Measurements from ENCODE around the gene TRMT2A.
"Not testable (repeated sequence)": the region's sequence is repeated elsewhere in the genome, so short reads cannot be mapped to it uniquely, and the experiment has no call there.

Gene TRMT2A

GRCh38 chr22:20116951-20117632 lies at the start of gene TRMT2A:
Gene TRMT2A (minus strand): TSS chr22:20117226. CDS start chr22:20116906, 320 bp downstream.
- peak; percentile 98 for DNase-seq

GRCh38 chr22:20166703-20167102 lies 49.7 kb upstream of the TRMT2A start:
- DNase-seq = no peak

GRCh38 chr22:20165913-20166312 lies 48.9 kb upstream of the TRMT2A start:
- no peak for DNase-seq

- no peak for DNase-seq
These were observed 48.4 kb upstream of the TRMT2A start for GRCh38 chr22:20165421-20165820.

GRCh38 chr22:20164863-20165262 lies 47.8 kb upstream of the TRMT2A start:
- DNase-seq = no peak

- DNase-seq = no peak
These were observed 43.0 kb upstream of the TRMT2A start for GRCh38 chr22:20160041-20160440.

DNA sequence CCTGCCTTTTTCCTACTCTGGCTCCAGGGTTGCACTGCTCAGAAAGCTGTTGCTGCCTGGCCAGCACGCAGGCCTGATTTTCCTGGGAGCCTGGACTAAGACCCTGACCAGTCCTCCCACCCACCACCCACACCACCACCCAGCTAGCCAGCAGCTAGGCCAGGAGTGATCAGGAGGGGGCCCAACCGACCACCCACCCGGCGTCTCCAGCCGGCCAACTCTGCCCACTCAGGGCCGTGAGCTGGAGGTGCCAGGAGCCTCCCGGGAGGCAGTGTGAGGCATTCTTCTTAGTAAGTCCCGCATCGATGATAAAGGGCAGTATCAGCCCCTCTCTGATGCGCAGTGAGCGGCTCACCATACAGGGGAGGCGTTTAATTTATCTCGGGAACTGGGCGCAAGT lies 42.5 kb upstream of the TRMT2A start:
- DNase-seq = not testable (repeated sequence)

DNA sequence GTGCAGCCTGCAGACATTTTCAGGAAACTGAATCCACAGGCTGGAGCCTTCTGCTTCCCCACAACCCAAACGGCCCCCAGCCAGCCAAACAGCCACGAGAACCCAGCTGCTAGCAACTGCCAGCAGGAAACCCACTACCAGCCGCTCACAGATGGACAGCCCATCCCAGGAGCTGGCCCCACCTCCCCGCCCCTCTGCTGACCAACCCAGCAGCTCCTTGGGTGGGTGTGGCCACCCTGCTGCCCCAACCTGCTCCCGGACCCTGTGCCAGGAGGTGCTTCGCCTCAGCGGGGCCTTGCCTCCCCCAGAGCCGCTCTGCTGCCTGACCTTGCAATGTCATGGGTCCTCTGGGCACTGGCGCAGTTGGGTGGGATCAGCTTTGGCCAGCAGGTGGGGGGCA lies 42.0 kb upstream of the TRMT2A start:
- DNase-seq = no peak

DNA sequence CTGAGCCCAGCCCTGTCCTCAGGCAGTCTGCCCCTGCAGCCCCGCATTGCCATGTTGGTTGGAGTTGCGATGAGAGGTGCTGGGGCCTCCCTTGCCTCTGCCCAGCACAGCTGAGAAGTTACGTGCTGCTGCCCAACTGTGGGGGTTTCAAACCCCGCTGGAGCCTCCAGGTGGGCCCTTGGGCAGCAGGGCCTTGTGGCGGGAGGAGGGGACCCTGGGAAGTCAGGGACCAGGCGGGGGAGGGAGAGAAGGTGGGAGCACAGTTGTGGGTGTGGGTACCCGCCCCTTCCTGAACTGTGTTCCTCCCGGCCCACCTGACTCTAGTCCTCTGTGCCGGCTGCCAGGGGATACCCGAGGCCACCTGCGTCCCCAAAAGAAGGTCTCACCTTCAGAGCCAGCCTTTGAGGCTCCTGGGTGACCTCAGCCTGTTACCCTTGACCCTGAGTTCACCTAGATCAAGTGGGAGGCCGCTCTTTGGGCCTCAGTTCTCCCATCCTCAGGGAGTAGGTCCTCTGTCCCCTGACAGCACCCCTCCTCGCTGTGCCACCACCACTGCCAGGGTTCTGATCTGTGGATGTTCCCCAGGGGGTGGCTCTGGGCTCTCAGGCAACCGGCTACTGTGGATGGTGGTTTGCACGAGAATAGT lies 41.5 kb upstream of the TRMT2A start:
- no peak for DNase-seq

- DNase-seq = no peak
These were observed 40.6 kb upstream of the TRMT2A start for GRCh38 chr22:20157430-20158183.

DNA sequence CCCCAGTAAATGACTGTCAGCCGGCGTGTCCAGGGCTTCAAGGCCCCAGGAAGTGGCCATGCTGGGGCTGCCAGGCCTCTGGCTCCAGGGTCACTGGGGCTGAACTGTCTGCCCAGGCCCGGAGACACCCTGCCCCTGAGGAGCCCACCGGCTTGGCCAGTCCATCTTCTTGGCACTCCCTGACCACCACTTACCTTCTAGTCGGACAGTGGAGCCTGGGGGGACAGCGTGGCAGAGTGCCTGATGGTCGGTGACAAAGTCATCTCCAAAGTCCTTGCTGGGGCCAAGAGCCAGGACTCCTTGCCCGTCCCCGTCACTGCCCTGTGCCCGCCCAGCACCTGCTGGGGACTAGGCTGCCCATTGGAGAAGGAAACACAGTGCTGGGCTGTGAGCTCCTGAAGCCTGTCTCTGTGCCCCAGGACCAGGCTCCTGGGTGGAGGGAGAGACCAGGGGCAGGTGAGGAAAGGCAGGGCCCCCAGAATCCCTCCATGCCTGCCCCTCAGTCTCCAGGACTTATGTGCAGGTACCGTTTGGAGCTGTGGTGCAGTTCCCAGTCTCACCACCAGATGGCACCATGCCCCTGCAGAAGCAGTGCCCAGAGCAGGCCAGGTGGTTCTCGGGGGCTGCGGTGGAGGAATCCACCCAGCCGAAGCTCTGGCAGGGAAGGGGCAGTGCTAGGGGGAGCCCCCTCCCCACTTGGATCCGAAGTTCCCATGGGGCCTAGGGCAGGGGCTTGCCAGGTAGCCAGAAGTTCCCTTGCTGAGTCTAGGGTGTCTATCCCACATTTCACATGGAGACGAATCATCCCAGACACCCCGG lies 39.8 kb upstream of the TRMT2A start:
- peak; percentile 15 for DNase-seq

- DNase-seq = no peak
These were observed 39.0 kb upstream of the TRMT2A start for GRCh38 chr22:20156042-20156389.

DNA sequence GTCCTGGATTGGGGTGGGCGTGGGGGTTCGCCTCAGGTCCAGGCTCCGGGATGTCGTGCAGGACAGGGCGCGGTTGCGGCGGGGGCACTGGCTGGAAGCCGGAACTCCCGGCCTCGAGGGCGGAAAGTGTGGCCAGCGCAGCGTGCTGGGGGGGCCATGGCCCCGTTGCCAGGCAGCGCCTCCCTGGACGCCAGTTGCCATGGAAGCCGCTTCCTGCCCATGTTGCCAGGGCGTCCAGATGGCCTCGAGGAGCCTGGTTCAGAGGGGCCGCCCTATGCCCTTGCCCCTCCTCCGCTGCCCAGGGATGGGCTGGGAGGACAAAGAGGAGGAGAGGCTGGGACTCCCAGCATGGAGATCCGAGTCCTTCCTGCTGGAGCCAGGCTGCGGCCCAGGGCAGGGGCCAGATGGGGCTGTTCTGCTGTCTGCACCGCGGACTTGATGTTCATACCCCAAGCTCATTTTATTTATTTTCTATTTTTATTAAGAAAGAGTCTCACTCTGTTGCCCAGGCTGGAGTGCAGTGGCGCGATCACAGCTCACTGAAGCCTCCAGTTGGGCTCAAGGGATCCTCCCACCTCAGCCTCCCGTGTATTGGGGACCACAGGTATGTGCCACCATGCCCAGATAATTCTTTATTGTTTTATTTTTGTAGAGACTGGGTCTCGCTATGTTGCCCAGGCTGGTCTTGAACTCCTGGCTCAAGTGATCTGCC lies 38.5 kb upstream of the TRMT2A start:
- DNase-seq = no peak

DNA sequence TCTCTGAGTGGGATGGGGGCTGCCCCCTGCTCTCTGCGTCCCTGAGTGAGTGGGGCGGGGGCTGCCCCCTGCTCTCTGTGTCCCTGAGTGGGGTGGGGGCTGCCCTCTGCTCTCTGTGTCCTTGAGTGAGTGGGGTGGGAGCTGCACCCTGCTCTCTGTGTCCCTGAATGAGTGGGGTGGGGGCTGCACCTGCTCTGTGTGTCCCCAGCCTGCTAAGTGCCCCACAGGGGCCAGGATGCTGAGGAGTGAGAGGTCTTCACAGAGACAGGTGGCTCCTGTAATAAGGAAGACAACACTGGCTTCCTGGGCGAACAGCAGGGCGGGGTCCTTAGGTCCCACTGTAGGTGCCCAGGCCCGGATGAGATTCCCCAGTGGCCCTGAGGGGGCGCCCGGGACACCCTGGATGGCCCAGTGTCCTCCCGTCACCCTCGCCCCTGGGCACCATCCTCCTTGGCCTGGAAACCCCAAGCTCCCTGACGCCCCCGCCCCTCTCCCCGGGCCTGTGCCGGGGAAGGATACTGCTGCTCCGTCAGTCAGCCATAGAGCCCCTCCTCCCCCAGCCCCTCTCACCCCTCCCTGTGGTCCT lies 37.7 kb upstream of the TRMT2A start:
- DNase-seq = no peak

DNA sequence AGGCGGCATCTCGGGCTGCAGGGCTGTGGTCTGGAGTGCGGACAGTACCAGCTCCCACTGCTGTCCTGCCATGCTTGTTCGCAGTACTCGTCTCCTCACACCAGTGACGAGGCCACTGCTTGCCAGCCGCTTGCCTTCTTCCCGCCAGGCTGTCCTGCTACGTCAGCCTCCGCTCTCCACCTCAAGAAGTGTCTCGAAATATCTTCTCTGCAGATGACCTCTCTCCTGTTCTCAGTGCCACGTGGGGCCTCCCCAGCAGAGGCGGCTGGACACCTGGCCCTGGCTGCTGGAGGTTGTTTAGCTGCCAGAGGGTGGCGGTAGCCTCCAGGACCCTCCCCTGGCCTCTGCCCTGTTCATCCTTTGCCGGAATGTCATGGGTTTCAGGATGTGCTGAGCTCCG lies 36.9 kb upstream of the TRMT2A start:
- no peak for DNase-seq

- no peak for DNase-seq
These were observed 35.5 kb upstream of the TRMT2A start for GRCh38 chr22:20152464-20152890.

DNA sequence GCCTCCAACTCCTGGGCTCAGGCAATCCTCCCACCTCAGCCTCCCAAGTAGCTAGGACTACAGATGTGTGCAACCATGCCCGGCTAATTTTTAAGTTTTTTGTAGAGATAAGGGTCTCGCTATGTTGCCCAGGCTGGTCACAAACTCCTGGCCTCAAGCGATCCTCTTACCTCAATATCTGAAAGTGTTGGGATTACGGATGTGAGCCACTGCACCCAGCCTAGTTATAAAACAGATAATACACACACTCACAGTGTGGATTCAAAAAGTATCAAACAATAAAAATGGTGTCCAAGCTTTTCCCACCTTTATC lies 34.2 kb upstream of the TRMT2A start:
- DNase-seq = no peak

- DNase-seq = no peak
These were observed 33.6 kb upstream of the TRMT2A start, which contains the start of gene CCDC188 for GRCh38 chr22:20150381-20151275. Gene CCDC188 (minus strand): TSS chr22:20151055. CDS start chr22:20150986, 69 bp downstream.

DNA sequence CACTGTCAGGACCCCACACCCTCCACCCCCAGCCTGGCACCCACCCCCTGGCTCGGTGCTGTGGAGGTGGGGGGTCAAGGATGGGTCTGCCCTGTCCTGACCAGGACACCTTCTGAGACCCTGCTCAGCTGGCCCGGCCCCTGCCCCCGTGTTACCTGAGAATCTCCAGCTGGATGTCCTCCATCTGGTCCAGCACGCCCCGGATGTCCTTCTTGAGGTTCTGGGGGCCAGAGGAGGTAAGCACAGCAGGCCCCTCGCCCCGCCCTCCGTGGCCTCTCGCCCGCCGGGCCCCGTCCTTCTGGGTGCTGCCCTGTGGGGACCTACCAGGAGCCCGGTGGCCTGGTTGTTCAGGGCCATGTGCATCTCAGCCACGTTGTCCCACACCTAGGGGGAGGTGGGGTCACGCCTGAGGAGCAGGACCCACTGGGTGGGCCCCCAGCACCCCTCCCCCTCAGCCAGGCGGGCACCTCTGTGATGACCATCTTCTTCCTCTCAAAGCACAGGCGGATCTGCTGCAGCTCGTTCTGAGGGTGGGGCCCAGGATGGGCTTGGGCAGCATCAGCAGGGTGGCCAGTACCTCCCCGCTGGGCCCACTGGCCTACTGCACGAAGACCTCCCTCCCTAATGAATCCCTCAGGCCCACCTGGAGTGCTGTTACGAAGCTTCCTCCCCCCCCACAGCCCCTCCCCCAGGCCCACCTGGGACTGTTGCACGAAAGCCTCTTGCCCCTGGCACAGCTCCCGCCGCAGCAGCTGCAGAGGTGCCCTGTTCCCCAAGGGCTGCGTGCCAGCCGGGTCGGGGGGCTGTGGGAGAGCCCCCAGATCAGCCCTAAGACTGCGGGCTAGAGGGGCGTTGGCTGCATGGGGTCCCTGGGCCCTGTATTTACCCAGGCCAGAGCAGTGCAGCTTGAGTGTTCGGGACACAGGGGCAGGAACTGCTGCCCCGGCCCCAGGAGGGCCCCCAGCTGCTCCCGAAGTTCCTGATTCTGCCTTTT lies 32.5 kb upstream of the TRMT2A start:
- no peak for DNase-seq

DNA sequence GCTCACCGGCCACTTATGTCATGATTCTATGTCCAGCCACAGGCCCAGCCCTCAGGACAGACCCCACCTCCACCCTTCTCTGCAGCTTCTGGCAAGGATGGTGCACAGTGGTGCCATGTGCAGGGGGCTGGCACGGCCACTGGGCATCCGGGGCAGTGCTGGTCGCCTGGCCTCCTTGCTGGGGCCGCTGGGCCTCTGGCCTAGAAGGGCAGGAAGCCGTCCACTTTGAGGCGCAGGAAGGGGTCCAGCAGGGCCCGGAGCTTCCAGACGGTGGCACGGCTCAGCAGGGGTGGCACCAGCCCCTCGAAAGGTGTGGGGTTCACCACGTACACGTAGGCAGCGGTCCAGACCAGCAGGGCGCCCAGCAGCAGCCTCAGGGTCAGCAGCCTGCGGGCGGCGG lies 31.4 kb upstream of the TRMT2A start:
- no peak for DNase-seq

Measured in HCEC 1CT (cell line).